ENCODE measurements around the gene EVI2A. TPM values are rescaled to one million over a fixed set of nuclear protein-coding genes. Genes with fewer than 3 reads are reported as not detected.
A peak's percentile ranks its signal among the peaks of the same experiment; 100 is the strongest.

The EVI2A gene
- polyA plus RNA-seq, 3 donors = 121 to 138 (median 125) TPM

DNA sequence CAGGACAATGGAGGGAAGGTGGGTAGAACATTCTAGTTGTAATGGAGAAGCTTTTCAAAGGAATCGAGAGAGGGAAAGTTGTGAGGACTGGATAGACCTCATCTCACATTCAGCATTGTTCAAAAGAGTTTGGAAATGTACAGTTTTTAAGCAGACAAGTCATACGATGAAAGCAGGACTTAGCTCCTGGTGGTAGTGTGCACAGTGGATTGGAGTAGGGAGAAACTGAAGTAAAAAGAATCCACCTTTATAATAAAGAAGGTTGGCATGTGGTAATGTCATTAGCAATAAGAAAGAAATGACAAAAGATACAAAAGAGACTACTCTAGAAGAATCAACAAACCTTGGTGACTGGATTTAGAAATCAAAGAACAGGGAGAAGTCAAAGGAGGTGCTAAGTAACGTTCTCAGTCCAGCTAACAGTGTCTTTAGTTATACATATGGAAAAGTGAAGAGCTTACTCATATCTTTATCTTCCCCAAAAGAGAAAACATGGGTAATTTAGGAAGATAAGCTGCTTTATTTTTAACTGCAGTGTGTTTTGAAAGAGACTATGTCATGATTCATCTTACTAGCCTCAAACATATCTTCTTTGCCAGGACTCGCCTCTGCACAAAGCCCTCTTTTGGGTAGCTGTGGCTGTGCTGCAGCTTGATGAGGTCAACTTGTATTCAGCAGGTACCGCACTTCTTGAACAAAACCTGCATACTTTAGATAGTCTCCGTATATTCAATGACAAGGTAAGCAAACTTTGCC, 18.7 kb upstream of the EVI2A start:
- WGBS (ENCODE audit: insufficient coverage) = 56% methylated on average over 2 of the region's 6 CpGs
- Mint-ChIP-seq H3K27ac (peak overlapping the region in 3 of 7 donors; percentile 11 to 20 (median 19)), H3K36me3 (peaks cover 19% of the 10 kb centered on the region in 2 donors), H3K9me3 (no peaks in the 10 kb centered on the region), H3K4me3 (no peak overlapping the region), H3K4me1 (peaks cover 12% of the 10 kb centered on the region), H3K27me3 (ENCODE audit: low read depth in 3 of 3) (no peaks in the 10 kb centered on the region)
- no peaks in the 10 kb centered on the region for H3K27me3 ChIP-seq (ENCODE audit: control insufficient read depth in 2 of 2, insufficient read depth in 2 of 2, low read length in 2 of 2)
- no peaks in the 10 kb centered on the region for H4K20me1 ChIP-seq (ENCODE audit: insufficient read depth, low read length)
- H3K36me3 ChIP-seq (replicated peaks in 1 of 2; ENCODE audit: control insufficient read depth in 1 of 2, insufficient read depth in 2 of 2, low read length in 2 of 2) = peaks cover 0 to 33% of the 10 kb centered on the region in 2 donors
- H3K4me2 ChIP-seq (replicated peaks; ENCODE audit: extremely low read depth, low read length, poor library complexity, severe bottlenecking) = peak overlapping the region; percentile 3
- H3K9ac ChIP-seq (ENCODE audit: insufficient read depth, low read length, poor library complexity, severe bottlenecking) = peak overlapping the region; percentile 21
- peak in 1 of 3 donors; percentile 11 for DNase-seq
- intact Hi-C loops (cut with micrococcal nuclease) = no loop called here
- H3K79me2 ChIP-seq (ENCODE audit: insufficient read depth, low read length) = no peaks in the 10 kb centered on the region
- H3K4me3 ChIP-seq (replicated peaks in 1 of 3; ENCODE audit: low read depth in 2 of 3, low read length in 3 of 3) = no peak overlapping the region
- no peaks in the 10 kb centered on the region for H3K9me3 ChIP-seq (replicated peaks in 1 of 2; ENCODE audit: control insufficient read depth in 1 of 2, insufficient read depth in 1 of 2, low read length in 2 of 2)
- TF ChIP-seq, protein P1, sequence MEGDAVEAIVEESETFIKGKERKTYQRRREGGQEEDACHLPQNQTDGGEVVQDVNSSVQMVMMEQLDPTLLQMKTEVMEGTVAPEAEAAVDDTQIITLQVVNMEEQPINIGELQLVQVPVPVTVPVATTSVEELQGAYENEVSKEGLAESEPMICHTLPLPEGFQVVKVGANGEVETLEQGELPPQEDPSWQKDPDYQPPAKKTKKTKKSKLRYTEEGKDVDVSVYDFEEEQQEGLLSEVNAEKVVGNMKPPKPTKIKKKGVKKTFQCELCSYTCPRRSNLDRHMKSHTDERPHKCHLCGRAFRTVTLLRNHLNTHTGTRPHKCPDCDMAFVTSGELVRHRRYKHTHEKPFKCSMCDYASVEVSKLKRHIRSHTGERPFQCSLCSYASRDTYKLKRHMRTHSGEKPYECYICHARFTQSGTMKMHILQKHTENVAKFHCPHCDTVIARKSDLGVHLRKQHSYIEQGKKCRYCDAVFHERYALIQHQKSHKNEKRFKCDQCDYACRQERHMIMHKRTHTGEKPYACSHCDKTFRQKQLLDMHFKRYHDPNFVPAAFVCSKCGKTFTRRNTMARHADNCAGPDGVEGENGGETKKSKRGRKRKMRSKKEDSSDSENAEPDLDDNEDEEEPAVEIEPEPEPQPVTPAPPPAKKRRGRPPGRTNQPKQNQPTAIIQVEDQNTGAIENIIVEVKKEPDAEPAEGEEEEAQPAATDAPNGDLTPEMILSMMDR (IDR thresholded peaks at IDR 0.05) = no peak
- H3K27ac ChIP-seq (ENCODE audit: low read depth in 1 of 2, low read length in 2 of 2) = peak overlapping the region in 1 of 2 donors; percentile 33
- H2AFZ ChIP-seq (ENCODE audit: insufficient read depth, low read depth, low read length, poor library complexity, severe bottlenecking) = no peak overlapping the region
- peaks cover 3 to 16% of the 10 kb centered on the region in 2 donors for H3K4me1 ChIP-seq (ENCODE audit: control insufficient read depth in 1 of 2, insufficient read depth in 2 of 2, low read length in 2 of 2)

DNA sequence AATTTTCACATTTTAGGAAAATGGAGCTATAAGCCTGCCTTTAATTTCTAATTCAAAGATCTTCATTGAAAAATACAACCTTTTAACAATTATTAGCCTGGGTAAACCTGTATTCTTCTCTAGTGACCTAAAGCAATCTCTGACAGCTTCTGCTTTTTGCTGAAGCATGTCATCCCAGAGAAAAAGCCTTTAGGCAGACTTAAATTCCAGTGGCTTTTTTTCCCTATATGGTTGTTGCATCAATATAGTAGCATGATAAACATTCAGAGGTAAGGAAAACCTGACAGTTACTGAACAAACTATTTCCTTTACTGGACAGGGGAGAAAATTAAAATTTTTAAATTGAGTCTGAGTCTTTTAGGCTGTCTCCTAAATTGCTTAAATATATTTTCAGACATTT, 7.8 kb upstream of the EVI2A start:
- Mint-ChIP-seq H3K4me3 (no peak overlapping the region), H3K4me1 (no peaks in the 10 kb centered on the region), H3K27ac (no peak overlapping the region), H3K36me3 (peaks cover 24 to 29% of the 10 kb centered on the region in 2 donors), H3K27me3 (ENCODE audit: low read depth in 3 of 3) (no peaks in the 10 kb centered on the region), H3K9me3 (peaks cover 0 to 2% (median 0%) of the 10 kb centered on the region in 7 donors)
- Histone ChIP-seq H3K79me2 (ENCODE audit: insufficient read depth, low read length) (peaks cover 3% of the 10 kb centered on the region), H3K36me3 (replicated peaks in 1 of 2; ENCODE audit: control insufficient read depth in 1 of 2, insufficient read depth in 2 of 2, low read length in 2 of 2) (peaks cover 0 to 18% of the 10 kb centered on the region in 2 donors), H3K9me3 (replicated peaks in 1 of 2; ENCODE audit: control insufficient read depth in 1 of 2, insufficient read depth in 1 of 2, low read length in 2 of 2) (no peaks in the 10 kb centered on the region), H3K4me3 (replicated peaks in 1 of 3; ENCODE audit: low read depth in 2 of 3, low read length in 3 of 3) (no peak overlapping the region), H3K27me3 (ENCODE audit: control insufficient read depth in 2 of 2, insufficient read depth in 2 of 2, low read length in 2 of 2) (no peaks in the 10 kb centered on the region), H3K27ac (ENCODE audit: low read depth in 1 of 2, low read length in 2 of 2) (no peak overlapping the region), H2AFZ (ENCODE audit: insufficient read depth, low read depth, low read length, poor library complexity, severe bottlenecking) (no peak overlapping the region), H3K4me1 (ENCODE audit: control insufficient read depth in 1 of 2, insufficient read depth in 2 of 2, low read length in 2 of 2) (no peaks in the 10 kb centered on the region), H4K20me1 (ENCODE audit: insufficient read depth, low read length) (no peaks in the 10 kb centered on the region), H3K4me2 (replicated peaks; ENCODE audit: extremely low read depth, low read length, poor library complexity, severe bottlenecking) (no peak overlapping the region), H3K9ac (ENCODE audit: insufficient read depth, low read length, poor library complexity, severe bottlenecking) (no peak overlapping the region)
- TF ChIP-seq, protein P1 (IDR thresholded peaks at IDR 0.05) = no peak
- DNase-seq = no peak
- intact Hi-C loops (cut with micrococcal nuclease) = loop anchor here in 1 of 2 donors (10.0 kb wide), 1 partner anchor 54 kb away; no protein-coding TSS in a partner anchor

All from CD14-positive monocyte (primary cell).